Measurements from ENCODE around the gene LRSAM1.

DNA sequence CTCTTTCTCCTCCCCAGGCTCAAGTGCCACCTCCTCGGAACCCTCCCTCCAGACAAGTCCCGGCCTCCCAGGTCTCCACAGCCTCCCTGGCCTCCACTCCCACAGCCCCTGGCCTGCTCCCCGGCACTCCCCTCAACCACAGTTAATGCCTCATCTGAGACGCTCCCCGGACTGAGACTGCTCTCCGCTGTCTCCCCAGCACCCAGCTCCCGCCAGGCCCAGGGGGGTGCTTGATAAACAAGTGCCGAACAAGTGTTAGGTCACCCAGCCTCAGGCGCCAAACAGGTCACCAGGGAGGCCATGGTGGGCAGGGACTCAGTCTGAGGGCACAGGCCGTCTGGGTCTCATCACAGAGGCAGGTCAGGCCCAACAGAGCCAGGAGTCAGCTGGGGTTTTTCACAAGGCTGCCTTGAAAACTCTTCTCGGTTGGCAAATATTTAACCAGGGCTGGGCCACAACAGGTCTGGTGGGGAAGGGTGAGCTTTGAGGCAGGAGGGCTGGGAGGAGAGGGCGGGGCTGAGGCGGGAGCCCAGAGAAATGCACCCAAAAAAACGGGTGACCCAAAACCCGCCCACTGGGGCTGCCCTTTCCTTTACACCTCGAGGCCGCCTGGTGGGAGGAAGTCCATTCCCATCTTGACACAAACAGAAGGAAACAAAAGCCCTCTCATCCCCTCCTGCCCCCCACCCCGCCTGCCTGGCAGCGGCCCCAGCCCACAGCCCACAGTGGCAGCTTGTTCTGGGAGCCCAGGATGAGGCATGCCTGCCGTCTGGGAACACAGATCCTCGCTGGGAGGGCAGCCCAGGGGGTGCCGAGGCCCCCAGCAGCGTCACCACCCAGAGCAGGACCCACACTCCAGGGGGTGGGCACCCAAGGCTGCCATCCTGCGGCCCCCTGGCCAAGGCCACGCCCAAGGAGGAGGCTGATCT lies 94.2 kb downstream of the LRSAM1 start:
- TF ChIP-seq, protein P1, sequence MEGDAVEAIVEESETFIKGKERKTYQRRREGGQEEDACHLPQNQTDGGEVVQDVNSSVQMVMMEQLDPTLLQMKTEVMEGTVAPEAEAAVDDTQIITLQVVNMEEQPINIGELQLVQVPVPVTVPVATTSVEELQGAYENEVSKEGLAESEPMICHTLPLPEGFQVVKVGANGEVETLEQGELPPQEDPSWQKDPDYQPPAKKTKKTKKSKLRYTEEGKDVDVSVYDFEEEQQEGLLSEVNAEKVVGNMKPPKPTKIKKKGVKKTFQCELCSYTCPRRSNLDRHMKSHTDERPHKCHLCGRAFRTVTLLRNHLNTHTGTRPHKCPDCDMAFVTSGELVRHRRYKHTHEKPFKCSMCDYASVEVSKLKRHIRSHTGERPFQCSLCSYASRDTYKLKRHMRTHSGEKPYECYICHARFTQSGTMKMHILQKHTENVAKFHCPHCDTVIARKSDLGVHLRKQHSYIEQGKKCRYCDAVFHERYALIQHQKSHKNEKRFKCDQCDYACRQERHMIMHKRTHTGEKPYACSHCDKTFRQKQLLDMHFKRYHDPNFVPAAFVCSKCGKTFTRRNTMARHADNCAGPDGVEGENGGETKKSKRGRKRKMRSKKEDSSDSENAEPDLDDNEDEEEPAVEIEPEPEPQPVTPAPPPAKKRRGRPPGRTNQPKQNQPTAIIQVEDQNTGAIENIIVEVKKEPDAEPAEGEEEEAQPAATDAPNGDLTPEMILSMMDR (IDR thresholded peaks at IDR 0.05; ENCODE audit: low read depth, low read length, missing input control) = no peak
- no peak for TF ChIP-seq RAD21 (IDR thresholded peaks at IDR 0.05)
- TF ChIP-seq, protein P2, sequence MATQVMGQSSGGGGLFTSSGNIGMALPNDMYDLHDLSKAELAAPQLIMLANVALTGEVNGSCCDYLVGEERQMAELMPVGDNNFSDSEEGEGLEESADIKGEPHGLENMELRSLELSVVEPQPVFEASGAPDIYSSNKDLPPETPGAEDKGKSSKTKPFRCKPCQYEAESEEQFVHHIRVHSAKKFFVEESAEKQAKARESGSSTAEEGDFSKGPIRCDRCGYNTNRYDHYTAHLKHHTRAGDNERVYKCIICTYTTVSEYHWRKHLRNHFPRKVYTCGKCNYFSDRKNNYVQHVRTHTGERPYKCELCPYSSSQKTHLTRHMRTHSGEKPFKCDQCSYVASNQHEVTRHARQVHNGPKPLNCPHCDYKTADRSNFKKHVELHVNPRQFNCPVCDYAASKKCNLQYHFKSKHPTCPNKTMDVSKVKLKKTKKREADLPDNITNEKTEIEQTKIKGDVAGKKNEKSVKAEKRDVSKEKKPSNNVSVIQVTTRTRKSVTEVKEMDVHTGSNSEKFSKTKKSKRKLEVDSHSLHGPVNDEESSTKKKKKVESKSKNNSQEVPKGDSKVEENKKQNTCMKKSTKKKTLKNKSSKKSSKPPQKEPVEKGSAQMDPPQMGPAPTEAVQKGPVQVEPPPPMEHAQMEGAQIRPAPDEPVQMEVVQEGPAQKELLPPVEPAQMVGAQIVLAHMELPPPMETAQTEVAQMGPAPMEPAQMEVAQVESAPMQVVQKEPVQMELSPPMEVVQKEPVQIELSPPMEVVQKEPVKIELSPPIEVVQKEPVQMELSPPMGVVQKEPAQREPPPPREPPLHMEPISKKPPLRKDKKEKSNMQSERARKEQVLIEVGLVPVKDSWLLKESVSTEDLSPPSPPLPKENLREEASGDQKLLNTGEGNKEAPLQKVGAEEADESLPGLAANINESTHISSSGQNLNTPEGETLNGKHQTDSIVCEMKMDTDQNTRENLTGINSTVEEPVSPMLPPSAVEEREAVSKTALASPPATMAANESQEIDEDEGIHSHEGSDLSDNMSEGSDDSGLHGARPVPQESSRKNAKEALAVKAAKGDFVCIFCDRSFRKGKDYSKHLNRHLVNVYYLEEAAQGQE (IDR thresholded peaks at IDR 0.05) = no peak
- TF ChIP-seq HNF4A (conservative IDR thresholded peaks at IDR 0.05) = peak in 1 of 2 donors; percentile 43
- TF ChIP-seq TAF1 (conservative IDR thresholded peaks at IDR 0.05) = no peak
- TF ChIP-seq YY1 (IDR thresholded peaks at IDR 0.05) = no peak

Data from liver (tissue), 3 donors.